OCI-M1 (cell line): Measurements from ENCODE around the gene DAB2IP.
"Not testable (repeated sequence)": the region's sequence is repeated elsewhere in the genome, so short reads cannot be mapped to it uniquely, and the experiment has no call there.

Experiments
- DNase-seq: peaks from one replicate; lab custom pipeline; 2025; lab: John Stamatoyannopoulos, UW

DAB2IP gene

DNA sequence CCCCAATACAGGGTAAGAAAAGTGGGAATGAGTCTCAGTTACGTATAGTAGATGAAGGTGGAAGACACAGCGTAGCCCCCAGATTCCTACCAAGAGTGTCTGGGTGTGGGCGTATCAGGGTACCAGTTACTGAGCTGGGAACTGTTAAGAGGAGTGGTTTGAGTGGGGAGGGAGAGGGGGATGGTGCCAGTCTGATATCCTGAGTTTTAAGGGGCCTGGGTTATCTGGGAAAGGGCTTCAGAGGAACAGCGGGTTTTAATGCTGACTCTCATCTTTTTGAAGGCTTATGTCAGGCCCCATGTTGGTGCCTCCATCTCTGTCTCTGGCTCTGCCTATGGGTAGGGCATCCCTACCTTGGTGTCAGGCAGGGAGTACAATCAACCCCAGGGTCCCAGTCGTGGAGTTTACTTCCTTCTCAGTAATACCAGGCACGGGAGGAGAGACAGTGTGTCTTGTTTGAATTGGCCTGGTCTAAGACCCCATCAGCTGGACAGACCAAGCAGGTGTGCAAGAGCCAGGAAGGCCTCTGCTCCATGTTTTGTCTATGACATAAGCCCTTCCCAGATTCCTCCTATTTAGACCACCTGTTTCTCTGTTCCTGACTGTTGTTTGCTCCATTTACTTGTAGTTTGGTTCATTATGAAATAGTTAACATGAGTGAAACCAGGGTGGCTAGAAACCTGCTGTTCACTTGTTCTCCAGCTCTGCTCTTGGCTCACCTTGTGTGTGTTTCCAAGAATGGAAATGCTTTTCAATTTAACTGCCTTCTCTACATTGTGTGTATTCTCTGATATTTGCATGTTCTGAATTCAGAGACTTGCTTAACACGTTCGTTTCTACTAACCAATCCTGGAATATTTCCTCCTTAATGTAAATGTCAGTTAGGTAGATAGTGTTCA lies 125.6 kb downstream of the DAB2IP start:
- DNase-seq, result no peak

DNA sequence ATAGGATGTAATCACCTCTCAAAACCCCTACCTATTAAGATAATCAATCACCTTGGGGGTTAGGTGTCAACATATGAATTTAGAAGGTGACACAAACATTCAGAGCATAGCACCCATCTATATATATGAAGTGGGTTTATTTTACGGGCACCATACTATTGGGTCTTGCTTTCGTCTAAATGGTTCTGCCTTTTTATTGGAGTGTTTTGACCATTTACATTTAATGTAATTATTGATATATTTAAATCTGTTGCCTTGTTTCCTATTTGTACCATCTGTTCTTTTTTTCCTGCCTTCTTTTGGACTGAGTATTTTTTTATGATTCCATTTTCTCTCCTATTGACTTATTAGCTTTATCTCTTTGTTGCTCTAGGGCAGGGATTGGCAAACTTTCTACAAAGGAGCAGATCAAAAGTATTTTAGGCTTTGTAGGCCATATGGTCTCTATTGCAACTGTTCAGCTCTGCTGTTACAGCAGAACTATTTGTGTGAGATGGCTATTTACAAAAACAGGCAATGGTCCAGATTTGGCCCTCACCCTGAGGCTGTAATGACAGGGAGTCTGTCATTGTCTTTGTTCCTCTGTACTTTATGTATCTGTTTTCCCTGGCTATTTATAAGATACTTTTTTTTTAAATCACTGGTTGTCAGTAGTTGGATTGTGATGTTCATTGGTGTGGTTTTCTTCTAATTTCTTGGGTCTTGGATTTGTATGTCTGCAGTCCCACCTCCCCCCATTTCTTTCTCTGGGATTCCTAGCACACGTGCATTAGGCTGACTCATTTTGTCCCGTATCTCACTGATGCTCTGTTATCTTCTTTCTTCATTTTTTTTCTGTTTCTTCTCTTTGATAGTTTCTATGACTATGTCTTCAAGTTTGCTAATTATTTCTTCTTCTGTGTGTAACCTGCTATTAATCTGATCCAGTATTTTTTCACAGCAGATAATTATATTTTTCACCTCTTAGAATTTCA lies 127.1 kb downstream of the DAB2IP start:
- no peak for DNase-seq

- DNase-seq, result no peak
Measured at GRCh38 chr9:121779381-121780117, 128.1 kb downstream of the DAB2IP start.

DNA sequence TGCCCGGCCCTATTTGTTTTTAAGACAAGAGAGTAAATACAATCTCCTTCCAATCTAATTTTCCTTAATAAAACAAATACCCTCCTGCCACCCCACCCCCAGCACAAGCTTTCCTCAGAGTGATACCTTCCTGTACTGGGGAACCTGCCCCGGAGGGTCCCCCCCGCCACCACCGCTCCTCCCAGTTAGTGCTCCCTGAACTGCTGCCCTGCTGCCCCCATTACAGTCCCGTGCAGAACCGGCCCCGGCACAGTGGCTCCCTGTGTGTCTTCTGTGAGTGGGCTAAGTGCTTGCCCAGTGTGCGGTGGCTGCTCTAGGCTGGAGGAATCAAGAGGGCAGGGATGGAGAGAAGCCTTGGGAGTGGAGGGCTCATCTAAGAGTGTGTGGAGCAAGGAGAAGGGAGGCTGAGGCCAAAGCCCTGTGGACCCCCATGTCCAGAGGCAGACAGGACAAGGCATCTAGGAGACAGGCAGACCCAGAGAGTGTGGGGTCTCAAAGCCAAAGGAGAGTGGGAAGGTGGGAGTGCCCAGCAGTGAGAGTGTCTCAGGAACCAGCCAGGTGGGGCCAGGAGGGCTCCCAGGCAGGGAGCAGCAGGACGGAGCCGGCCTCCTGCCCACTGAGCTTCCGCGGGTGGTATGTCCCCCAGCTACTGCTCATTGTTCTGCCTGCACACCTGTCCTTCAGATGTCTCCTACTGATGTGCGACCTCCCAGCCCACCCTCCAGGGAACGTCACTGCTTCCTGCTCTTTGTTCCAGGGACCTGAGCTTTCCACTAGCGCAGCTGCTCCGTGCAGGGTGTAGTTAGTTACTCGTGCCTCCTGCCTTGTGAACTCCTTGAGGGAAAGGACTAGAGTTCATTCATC lies 129.0 kb downstream of the DAB2IP start:
- no peak for DNase-seq

GRCh38 chr9:121781145-121781548 lies 129.7 kb downstream of the DAB2IP start:
- DNase-seq, result no peak

DNA sequence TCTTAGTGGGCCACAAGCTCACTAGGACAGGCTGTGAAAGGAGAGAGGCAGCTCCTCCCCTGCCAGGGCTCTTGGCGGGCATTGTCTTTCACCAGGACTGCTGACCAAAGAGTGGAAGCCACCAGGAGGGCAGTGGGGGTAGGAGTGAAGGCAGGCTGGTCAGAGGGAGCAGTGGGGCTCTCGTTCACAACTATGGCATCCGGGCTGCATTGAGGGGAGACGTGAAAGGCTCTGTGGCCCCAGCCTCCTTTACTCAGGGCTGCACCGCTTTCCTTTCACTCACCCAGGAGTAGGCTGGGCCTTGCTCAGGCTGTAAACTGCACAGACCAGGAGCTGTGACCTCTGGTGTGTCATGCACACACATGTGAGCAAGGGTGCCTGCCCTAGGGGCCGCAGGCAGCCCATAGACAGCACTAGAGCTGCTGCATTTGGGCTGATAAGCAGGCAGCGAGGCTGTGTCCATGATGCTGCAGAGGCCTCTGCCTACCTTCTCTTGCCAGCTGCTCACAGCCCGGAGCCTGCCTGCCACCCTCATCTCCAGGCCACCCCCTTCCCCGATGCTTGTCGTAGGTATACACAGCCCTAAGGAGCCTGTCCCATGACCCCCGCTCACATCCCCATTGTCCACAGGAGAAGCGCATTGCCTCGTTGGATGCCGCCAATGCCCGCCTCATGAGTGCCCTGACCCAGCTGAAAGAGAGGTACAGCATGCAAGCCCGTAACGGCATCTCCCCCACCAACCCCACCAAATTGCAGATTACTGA lies 130.4 kb downstream of the DAB2IP start:
- DNase-seq, result no peak

GRCh38 chr9:121782514-121783110 lies 131.2 kb downstream of the DAB2IP start:
- no peak for DNase-seq

- DNase-seq, result no peak
Measured at GRCh38 chr9:121783111-121783510, 131.7 kb downstream of the DAB2IP start.

- DNase-seq, result no peak
Measured at GRCh38 chr9:121783521-121784507, 132.4 kb downstream of the DAB2IP start.

DNA sequence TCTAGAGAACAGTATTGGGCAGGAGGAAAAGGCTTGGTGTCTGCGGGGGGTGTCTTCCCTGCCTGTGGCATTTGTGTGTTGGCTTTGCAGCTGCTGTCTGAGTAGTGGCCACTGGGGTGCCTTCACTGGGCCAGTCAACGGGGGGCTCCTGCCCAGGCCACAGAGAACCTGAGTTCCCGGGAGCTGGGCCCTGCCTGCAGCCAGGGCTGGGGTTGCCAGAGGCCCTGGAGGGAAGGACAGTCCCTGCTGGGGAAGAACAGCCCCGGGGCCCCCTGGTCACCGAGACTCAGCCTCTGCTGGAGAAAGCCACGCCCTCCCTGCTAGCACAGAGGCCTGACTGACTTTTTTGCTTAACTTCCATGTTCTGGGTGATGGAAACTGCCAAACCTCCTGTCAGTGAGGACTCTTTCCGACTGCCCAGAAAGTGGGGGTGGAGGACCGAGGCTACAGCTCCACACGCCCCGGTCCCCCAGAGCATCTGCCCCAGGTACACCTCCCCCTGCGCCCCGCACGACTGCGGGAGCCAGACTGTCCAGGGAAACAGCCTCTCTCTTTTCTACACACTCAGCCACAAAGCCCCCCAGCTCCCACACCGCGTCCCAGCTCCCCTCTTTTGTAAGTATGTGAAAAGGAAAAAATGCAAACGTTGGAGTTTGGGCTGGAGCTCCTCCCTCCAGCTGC lies 133.4 kb downstream of the DAB2IP start:
- DNase-seq, result no peak

DNA sequence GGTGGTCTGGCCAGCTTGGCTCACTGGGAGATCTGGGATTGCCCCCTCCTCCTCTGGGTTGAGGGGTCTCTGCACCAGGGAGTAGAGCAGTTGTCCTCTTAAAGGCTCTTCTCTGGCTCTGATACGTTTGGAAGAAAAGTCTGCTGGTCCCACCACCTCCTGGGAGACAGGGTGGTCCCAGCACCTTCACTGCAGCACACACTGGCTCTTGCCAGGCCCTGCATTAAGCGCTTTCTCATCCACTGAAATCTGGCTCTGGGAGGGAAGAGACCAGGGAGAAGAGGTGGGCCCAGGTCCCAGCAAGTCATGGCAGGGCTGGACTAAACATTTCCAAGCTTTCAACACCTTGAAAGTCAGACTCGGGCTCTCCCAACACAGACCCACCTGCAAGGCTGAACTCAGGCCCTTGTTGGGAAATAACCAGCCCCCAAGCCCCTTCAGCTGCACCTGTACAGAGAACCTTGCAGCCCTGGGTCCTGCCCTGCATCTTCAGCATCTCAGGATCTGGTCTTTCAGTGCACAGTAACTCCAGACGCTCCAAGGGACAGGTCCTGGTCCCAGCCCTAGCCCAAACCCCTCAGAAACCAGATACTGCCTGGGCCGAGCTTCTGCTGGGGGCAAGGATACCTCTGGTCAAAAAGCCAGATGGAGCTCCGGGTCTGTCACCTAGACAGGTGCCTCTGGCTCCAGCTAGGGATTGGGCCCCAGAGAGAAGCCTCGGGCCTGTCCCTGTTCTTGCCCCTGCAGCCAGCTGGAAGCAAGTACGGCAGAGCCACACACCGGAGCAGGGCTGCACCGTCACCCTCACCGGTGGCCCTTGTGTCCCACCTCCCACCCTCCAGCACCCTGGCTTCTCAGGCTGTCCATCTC lies 134.5 kb downstream of the DAB2IP start:
- no peak for DNase-seq

- DNase-seq, result no peak
Measured at GRCh38 chr9:121786543-121786948, 135.1 kb downstream of the DAB2IP start.

DNA sequence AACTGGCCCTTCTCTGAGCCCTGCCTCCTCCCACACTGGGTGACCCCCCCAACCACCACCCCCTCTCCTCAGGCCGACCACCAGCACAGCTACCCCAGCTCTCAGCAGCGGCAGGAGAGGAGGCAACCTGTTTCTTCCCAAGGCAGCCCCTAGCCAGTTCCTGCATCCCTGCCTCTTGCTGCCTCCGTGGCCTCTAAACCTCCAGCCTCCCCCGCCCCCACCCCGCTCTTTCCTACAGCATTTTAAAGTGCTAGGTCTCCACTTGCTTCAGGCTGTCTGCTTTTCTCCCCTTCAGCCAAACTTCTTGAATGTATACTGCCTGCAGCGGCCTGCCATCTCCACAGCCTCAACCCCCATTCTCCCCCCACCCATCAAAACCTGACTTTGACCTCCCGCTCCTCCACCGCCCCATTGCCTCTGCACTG lies 135.6 kb downstream of the DAB2IP start:
- DNase-seq, result no peak

DNA sequence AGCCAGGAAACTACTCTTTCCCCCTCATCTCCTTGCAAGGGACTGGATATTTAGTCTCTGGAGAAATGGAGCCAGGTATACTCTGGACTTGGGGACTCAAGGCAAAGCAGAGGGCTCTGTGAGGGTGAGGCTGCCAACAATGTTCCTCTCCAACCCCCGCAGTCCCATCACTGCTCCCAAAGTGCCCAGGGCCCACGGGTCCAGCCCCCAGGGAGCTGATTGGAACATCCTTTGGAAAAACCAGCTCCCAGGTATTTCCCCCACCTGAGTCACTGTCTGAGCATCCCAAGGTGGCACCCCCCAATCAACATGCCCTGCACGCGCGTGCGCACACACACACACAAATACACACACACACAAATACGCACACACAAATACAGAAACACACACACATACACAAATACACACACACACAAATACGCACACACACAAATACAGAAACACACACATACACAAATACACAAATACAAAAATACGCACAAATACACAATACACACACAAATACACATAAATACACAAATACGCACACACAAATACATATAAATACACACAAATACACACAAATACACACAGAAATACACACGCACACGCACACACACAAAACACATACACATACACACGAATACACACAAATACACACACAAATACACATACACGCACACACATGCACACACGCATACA lies 137.4 kb downstream of the DAB2IP start:
- DNase-seq, result no peak

DNA sequence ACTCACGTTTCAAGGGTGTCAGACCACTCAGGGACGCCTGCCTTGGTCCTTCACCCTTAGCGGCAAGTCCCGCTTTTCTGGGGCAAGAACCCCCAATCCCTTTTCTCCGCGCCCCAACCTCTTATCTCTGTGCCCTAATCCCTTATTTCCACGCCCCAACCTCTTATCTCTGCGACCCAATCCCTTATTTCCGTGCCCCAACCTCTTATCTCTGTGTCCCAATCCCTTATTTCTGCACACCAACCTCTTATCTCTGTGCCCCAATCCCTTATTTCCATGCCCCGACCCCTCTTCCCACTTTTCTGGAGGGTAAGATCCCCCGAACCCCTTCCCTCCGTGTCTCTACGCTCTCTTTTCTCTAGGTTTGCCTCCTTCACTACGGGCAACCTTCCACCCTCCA lies 139.4 kb downstream of the DAB2IP start:
- no peak for DNase-seq

DNA sequence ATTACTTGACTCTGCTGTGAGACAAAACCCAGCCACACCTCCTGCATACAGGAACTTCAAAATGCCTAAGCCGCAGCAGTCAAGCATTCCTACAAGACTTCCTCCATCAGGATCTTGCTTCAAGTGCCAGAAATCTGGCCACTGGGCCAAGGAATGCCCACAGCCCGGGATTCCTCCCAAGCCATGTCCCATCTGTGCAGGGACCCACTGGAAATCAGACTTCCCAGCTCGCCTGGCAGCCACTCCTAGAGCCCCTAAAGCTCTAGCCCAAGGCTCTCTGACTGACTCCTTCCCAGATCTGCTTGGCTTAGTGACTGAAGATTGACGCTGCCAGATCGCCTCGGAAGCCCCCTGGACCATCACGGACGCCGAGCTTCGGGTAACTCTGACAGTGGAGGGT lies 141.0 kb downstream of the DAB2IP start:
- not testable (repeated sequence) for DNase-seq
